Breast epithelium (tissue), 3 donors: Measurements from ENCODE around the gene MDGA2.

Experiments
- CTCF ChIP-seq, 3 donors: fragments of 450-650 bp; IDR thresholded peaks; one replicate each; pipeline ENCODE4 v1.5.1; 2016 to 2017; ENCODE audit warnings: antibody characterized with exemption in 3 of 3, mild to moderate bottlenecking in 3 of 3, moderate library complexity in 3 of 3
- POLR2A ChIP-seq: fragments of 450-650 bp; IDR thresholded peaks from one replicate; pipeline ENCODE4 v1.6.1; 2016; ENCODE audit warnings: antibody characterized with exemption, mild to moderate bottlenecking, moderate library complexity

GRCh38 chr14:47191700-47192099 lies 483.7 kb downstream of the MDGA2 start:
- no peak for TF ChIP-seq CTCF (IDR thresholded peaks at IDR 0.05)
- no peak for TF ChIP-seq POLR2A
